GM23338 (cell line): ENCODE measurements around the gene NANS. TPM values are rescaled to one million over a fixed set of nuclear protein-coding genes. Genes with fewer than 3 reads are reported as not detected.

Experiments used
- ATAC-seq: fragments of 200-7000 bp; cut with Tn5 transposase; 3 replicates; pipeline ENCODE4 v1.9.1; 2020
- DNase-seq: peaks from one replicate; pipeline ENCODE4 v3.0.0-alpha.2; 2015; ENCODE audit warnings: low spot score
- H2AFZ ChIP-seq: fragments of 200-600 bp; sonication (generic); 2 replicates; pipeline ENCODE4 v1.8.0; 2016; ENCODE audit warnings: antibody characterized with exemption, mild to moderate bottlenecking, moderate library complexity
- H3F3A ChIP-seq: fragments of 200-600 bp; sonication (generic); replicated peaks from 2 replicates; pipeline ENCODE4 v1.8.0; 2017; ENCODE audit warnings: antibody characterized with exemption, mixed run types, low read depth
- H3K27ac ChIP-seq: fragments of 200-600 bp; sonication (generic); 2 replicates; pipeline ENCODE4 v1.6.1; 2016; ENCODE audit warnings: low read depth
- H3K27me3 ChIP-seq: fragments of 200-600 bp; sonication (generic); 2 replicates; pipeline ENCODE4 v1.8.0; 2016; ENCODE audit warnings: mild to moderate bottlenecking, mixed run types, moderate library complexity; ENCODE audit not compliant: insufficient read depth
- H3K36me3 ChIP-seq: fragments of 200-600 bp; sonication (generic); 2 replicates; pipeline ENCODE4 v1.8.0; 2016; ENCODE audit warnings: mild to moderate bottlenecking; ENCODE audit not compliant: insufficient read depth
- H3K4me1 ChIP-seq: fragments of 200-600 bp; sonication (generic); 2 replicates; pipeline ENCODE4 v1.8.0; 2016; ENCODE audit warnings: mild to moderate bottlenecking, moderate library complexity; ENCODE audit not compliant: insufficient read depth
- H3K4me2 ChIP-seq: fragments of 200-600 bp; sonication (generic); 2 replicates; pipeline ENCODE4 v1.7.1; 2017; ENCODE audit warnings: mixed run types
- H3K4me3 ChIP-seq: fragments of 200-600 bp; sonication (generic); 2 replicates; pipeline ENCODE4 v1.6.1; 2016; ENCODE audit warnings: mixed run types
- H3K79me2 ChIP-seq: fragments of 200-600 bp; sonication (generic); replicated peaks from 2 replicates; pipeline ENCODE4 v1.8.0; 2017; ENCODE audit warnings: mild to moderate bottlenecking; ENCODE audit not compliant: insufficient read depth
- H3K9me2 ChIP-seq: fragments of 200-600 bp; sonication (generic); 2 replicates; pipeline ENCODE4 v1.8.0; 2017; ENCODE audit not compliant: insufficient read depth
- H4K20me1 ChIP-seq: fragments of 200-600 bp; sonication (generic); replicated peaks from 2 replicates; pipeline ENCODE4 v1.8.0; 2017; ENCODE audit warnings: mild to moderate bottlenecking; ENCODE audit not compliant: insufficient read depth
- H3K27ac Mint-ChIP-seq: 2 replicates; pipeline ENCODE4 v1.8.0; 2020; ENCODE audit warnings: inconsistent platforms, mild to moderate bottlenecking, moderate library complexity, mixed read lengths
- H3K27me3 Mint-ChIP-seq: 3 replicates; pipeline ENCODE4 v1.8.0; 2022; ENCODE audit warnings: low read depth, mild to moderate bottlenecking, moderate library complexity, mixed read lengths, inconsistent platforms; ENCODE audit not compliant: insufficient read depth, poor library complexity
- H3K36me3 Mint-ChIP-seq: 3 replicates; pipeline ENCODE4 v1.8.0; 2021; ENCODE audit warnings: low read depth, mild to moderate bottlenecking, inconsistent platforms, moderate library complexity, mixed read lengths
- H3K4me1 Mint-ChIP-seq: 3 replicates; pipeline ENCODE4 v1.8.0; 2020; ENCODE audit warnings: mild to moderate bottlenecking, inconsistent platforms, mixed read lengths
- H3K4me3 Mint-ChIP-seq: 3 replicates; pipeline ENCODE4 v1.8.0; 2021; ENCODE audit warnings: moderate library complexity, mild to moderate bottlenecking, inconsistent platforms, mixed read lengths
- H3K9me3 Mint-ChIP-seq: 3 replicates; pipeline ENCODE4 v1.8.0; 2020; ENCODE audit warnings: moderate library complexity, mild to moderate bottlenecking, inconsistent platforms, mixed read lengths
- CREB1 ChIP-seq: fragments of 250-450 bp; sonication (Bioruptor Pico); IDR thresholded peaks from 2 replicates; pipeline ENCODE4 v1.5.0; 2020; ENCODE audit warnings: low read depth, mild to moderate bottlenecking, moderate library complexity
- EZH2phosphoT487 ChIP-seq: fragments of 200-600 bp; sonication (generic); IDR thresholded peaks from one replicate; pipeline ENCODE4 v1.8.1; 2018; ENCODE audit warnings: antibody characterized with exemption; ENCODE audit not compliant: unreplicated experiment
- POLR2AphosphoS5 ChIP-seq: IDR thresholded peaks from 2 replicates; pipeline ENCODE4 v1.6.1; 2016; ENCODE audit warnings: antibody characterized with exemption, low read depth
- ZNF114 ChIP-seq: fragments of 250-450 bp; sonication (Bioruptor Pico); IDR thresholded peaks from 2 replicates; pipeline ENCODE4 v1.5.0; 2020; ENCODE audit warnings: mild to moderate bottlenecking, moderate library complexity
- polyA plus RNA-seq: library from polyadenylated mRNA; unstranded; fragments of >200 nt; fragmentation: Nextera tagmentation; extraction: Ambion mirVana; gene quantifications from 2 replicates; pipeline ENCODE4 v1.2.1, GENCODE V29; 2016
- total RNA-seq: library from RNA; depleted of rRNA; stranded (reverse); fragments of >200 nt; shearing (Covaris generic); gene quantifications from 2 replicates; pipeline ENCODE4 v1.2.3, GENCODE V29; 2014
- TF ChIP-seq, protein P1 (sequence below): fragments of 250-450 bp; sonication (Bioruptor Pico); IDR thresholded peaks from 2 replicates; pipeline ENCODE4 v1.5.0; 2020; ENCODE audit warnings: mild to moderate bottlenecking, moderate library complexity
- TF ChIP-seq, protein P2 (sequence below): IDR thresholded peaks from one replicate; pipeline ENCODE4 v1.6.1; 2018; ENCODE audit warnings: antibody characterized with exemption; ENCODE audit not compliant: unreplicated experiment

Gene NANS
- total and polyA plus RNA-seq, 2 experiments from 2014 or later = 67.3 to 77.4 TPM

DNA sequence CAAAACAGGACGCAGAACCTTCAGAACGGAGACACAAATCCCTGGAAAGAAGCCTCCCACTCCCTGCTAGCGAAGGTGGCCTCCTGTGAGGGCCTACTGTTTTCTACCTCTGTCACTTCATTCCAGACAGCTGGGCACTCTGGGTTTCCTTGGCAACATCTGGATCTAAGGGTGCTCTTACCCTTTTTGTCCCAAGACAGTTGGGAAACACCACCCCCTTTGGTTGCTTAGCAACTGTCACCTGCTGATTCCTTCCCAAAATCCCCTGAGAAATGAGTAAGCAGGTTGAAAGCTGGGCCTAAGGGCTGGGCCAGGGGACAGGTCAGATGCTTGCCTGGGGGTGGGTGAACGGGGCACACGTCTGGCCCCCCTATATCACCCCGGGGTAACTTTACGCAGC, 29.4 kb downstream of the NANS start:
- no peaks in the 10 kb centered on the region for H3K79me2 ChIP-seq
- TF ChIP-seq, protein P1, sequence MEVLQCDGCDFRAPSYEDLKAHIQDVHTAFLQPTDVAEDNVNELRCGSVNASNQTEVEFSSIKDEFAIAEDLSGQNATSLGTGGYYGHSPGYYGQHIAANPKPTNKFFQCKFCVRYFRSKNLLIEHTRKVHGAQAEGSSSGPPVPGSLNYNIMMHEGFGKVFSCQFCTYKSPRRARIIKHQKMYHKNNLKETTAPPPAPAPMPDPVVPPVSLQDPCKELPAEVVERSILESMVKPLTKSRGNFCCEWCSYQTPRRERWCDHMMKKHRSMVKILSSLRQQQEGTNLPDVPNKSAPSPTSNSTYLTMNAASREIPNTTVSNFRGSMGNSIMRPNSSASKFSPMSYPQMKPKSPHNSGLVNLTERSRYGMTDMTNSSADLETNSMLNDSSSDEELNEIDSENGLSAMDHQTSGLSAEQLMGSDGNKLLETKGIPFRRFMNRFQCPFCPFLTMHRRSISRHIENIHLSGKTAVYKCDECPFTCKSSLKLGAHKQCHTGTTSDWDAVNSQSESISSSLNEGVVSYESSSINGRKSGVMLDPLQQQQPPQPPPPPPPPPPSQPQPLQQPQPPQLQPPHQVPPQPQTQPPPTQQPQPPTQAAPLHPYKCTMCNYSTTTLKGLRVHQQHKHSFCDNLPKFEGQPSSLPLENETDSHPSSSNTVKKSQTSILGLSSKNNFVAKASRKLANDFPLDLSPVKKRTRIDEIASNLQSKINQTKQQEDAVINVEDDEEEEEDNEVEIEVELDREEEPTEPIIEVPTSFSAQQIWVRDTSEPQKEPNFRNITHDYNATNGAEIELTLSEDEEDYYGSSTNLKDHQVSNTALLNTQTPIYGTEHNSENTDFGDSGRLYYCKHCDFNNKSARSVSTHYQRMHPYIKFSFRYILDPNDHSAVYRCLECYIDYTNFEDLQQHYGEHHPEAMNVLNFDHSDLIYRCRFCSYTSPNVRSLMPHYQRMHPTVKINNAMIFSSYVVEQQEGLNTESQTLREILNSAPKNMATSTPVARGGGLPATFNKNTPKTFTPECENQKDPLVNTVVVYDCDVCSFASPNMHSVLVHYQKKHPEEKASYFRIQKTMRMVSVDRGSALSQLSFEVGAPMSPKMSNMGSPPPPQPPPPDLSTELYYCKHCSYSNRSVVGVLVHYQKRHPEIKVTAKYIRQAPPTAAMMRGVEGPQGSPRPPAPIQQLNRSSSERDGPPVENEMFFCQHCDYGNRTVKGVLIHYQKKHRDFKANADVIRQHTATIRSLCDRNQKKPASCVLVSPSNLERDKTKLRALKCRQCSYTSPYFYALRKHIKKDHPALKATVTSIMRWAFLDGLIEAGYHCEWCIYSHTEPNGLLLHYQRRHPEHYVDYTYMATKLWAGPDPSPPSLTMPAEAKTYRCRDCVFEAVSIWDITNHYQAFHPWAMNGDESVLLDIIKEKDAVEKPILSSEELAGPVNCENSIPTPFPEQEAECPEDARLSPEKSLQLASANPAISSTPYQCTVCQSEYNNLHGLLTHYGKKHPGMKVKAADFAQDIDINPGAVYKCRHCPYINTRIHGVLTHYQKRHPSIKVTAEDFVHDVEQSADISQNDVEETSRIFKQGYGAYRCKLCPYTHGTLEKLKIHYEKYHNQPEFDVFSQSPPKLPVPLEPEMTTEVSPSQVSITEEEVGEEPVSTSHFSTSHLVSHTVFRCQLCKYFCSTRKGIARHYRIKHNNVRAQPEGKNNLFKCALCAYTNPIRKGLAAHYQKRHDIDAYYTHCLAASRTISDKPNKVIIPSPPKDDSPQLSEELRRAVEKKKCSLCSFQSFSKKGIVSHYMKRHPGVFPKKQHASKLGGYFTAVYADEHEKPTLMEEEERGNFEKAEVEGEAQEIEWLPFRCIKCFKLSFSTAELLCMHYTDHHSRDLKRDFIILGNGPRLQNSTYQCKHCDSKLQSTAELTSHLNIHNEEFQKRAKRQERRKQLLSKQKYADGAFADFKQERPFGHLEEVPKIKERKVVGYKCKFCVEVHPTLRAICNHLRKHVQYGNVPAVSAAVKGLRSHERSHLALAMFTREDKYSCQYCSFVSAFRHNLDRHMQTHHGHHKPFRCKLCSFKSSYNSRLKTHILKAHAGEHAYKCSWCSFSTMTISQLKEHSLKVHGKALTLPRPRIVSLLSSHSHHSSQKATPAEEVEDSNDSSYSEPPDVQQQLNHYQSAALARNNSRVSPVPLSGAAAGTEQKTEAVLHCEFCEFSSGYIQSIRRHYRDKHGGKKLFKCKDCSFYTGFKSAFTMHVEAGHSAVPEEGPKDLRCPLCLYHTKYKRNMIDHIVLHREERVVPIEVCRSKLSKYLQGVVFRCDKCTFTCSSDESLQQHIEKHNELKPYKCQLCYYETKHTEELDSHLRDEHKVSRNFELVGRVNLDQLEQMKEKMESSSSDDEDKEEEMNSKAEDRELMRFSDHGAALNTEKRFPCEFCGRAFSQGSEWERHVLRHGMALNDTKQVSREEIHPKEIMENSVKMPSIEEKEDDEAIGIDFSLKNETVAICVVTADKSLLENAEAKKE = no peak
- TF ChIP-seq ZNF114 (CRISPR knock-in tag) (no peak), EZH2phosphoT487 (no peak), CREB1 (CRISPR knock-in tag) (no peak), POLR2AphosphoS5 (0 out of 2 replicates have a peak, but pooled peaks have one; percentile 25)
- TF ChIP-seq, protein P2, sequence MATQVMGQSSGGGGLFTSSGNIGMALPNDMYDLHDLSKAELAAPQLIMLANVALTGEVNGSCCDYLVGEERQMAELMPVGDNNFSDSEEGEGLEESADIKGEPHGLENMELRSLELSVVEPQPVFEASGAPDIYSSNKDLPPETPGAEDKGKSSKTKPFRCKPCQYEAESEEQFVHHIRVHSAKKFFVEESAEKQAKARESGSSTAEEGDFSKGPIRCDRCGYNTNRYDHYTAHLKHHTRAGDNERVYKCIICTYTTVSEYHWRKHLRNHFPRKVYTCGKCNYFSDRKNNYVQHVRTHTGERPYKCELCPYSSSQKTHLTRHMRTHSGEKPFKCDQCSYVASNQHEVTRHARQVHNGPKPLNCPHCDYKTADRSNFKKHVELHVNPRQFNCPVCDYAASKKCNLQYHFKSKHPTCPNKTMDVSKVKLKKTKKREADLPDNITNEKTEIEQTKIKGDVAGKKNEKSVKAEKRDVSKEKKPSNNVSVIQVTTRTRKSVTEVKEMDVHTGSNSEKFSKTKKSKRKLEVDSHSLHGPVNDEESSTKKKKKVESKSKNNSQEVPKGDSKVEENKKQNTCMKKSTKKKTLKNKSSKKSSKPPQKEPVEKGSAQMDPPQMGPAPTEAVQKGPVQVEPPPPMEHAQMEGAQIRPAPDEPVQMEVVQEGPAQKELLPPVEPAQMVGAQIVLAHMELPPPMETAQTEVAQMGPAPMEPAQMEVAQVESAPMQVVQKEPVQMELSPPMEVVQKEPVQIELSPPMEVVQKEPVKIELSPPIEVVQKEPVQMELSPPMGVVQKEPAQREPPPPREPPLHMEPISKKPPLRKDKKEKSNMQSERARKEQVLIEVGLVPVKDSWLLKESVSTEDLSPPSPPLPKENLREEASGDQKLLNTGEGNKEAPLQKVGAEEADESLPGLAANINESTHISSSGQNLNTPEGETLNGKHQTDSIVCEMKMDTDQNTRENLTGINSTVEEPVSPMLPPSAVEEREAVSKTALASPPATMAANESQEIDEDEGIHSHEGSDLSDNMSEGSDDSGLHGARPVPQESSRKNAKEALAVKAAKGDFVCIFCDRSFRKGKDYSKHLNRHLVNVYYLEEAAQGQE = no peak
- no peak overlapping the region for H2AFZ ChIP-seq
- no peaks in the 10 kb centered on the region; the same call in 1 of the 2 replicates for H4K20me1 ChIP-seq
- peak overlapping the region; percentile 69; the same call in 1 of the 2 replicates for H3K4me2 ChIP-seq
- DNase-seq (peak; percentile 83), ATAC-seq (peak; percentile 19)
- peaks cover 14% of the 10 kb centered on the region for H3K36me3 ChIP-seq
- peaks cover 38% of the 10 kb centered on the region for H3K36me3 Mint-ChIP-seq
- no peak overlapping the region for H3K4me3 ChIP-seq
- H3F3A ChIP-seq = 0 out of 2 replicates have a peak, but pooled peaks cover 9% of the 10 kb centered on the region
- peaks cover 6% of the 10 kb centered on the region; the same call in 2 of the 3 replicates for H3K9me3 Mint-ChIP-seq
- H3K27me3 ChIP-seq = peaks cover 18% of the 10 kb centered on the region; the same call in 1 of the 2 replicates
- 0 out of 2 replicates have a peak overlapping the region, but pooled peaks have one; percentile 8 for H3K27ac Mint-ChIP-seq
- H3K4me1 Mint-ChIP-seq = peaks cover 34% of the 10 kb centered on the region
- peaks cover 18% of the 10 kb centered on the region for H3K27me3 Mint-ChIP-seq
- no peaks in the 10 kb centered on the region for H3K9me2 ChIP-seq
- H3K4me3 Mint-ChIP-seq = no peak overlapping the region; the same call in 2 of the 3 replicates
- peaks cover 22% of the 10 kb centered on the region for H3K4me1 ChIP-seq
- 0 out of 2 replicates have a peak overlapping the region, but pooled peaks have one; percentile 75 for H3K27ac ChIP-seq
